Gastroesophageal sphincter (tissue), 4 donors: ENCODE results near the gene PRICKLE1. TPM values are rescaled to one million over a fixed set of nuclear protein-coding genes. Genes with fewer than 3 reads are reported as not detected.

Experiments used
- ATAC-seq: fragments of 150-250 bp; one replicate; pipeline ENCODE4 v1.9.1; 2016; ENCODE audit warnings: mild to moderate bottlenecking, moderate library complexity
- H3K27ac ChIP-seq, 4 donors: fragments of 200-600 bp; sonication (generic) in 3 of 4; 1 replicate in 3 of 4; 2 replicates in 1 of 4; pipeline ENCODE4 v1.5.1; 2016 to 2019
- H3K27me3 ChIP-seq: fragments of 200-600 bp; sonication (generic); one replicate; pipeline ENCODE4 v1.5.1; 2019
- H3K36me3 ChIP-seq, 2 donors: fragments of 200-600 bp; sonication (generic); one replicate each; pipeline ENCODE4 v1.5.1; 2019; ENCODE audit warnings: control low read depth in 1 of 2
- H3K4me1 ChIP-seq, 3 donors: fragments of 200-600 bp; sonication (generic); 1 replicate in 2 of 3; 2 replicates in 1 of 3; pipeline ENCODE4 v1.5.1; 2016 to 2019; ENCODE audit warnings: control low read depth in 2 of 3
- H3K4me3 ChIP-seq, 2 donors: fragments of 200-600 bp; sonication (generic); one replicate each; pipeline ENCODE4 v1.5.1; 2019; ENCODE audit warnings: mild to moderate bottlenecking in 1 of 2, moderate library complexity in 1 of 2
- H3K9me3 ChIP-seq, 3 donors: fragments of 200-600 bp; sonication (generic); one replicate each; pipeline ENCODE4 v1.5.1; 2017 to 2019; ENCODE audit warnings: control low read depth in 2 of 3
- CTCF ChIP-seq, 4 experiments: fragments of 200-600 bp in 2 of 4; fragments of 450-650 bp in 2 of 4; sonication (generic) in 1 of 4; IDR thresholded peaks; one replicate each; pipeline ENCODE4 v1.5.1; 2017 to 2019; ENCODE audit warnings: antibody characterized with exemption in 4 of 4, mild to moderate bottlenecking in 2 of 4, moderate library complexity in 2 of 4
- EP300 ChIP-seq: sonication (generic); formaldehyde crosslinking; IDR thresholded peaks from one replicate; pipeline ENCODE4 v1.6.1; 2017; ENCODE audit warnings: antibody characterized with exemption, mild to moderate bottlenecking
- POLR2A ChIP-seq, 2 donors: fragments of 450-650 bp; IDR thresholded peaks; one replicate each; pipeline ENCODE4 v1.6.1; 2017; ENCODE audit warnings: antibody characterized with exemption in 2 of 2, mild to moderate bottlenecking in 2 of 2, moderate library complexity in 1 of 2
- POLR2AphosphoS5 ChIP-seq: sonication (generic); formaldehyde crosslinking; IDR thresholded peaks from one replicate; pipeline ENCODE4 v1.6.1; 2017; ENCODE audit warnings: antibody characterized with exemption
- WGBS, 2 donors: methylation state at CpG; one replicate each; pipeline ENCODE4 v1.1.5; 2018; ENCODE audit warnings: low coverage in 1 of 2; 5-methylcytosine and 5-hydroxymethylcytosine counted together
- total RNA-seq, 4 donors: library from RNA; depleted of rRNA; stranded (reverse); fragments of >200 nt; gene quantifications; one replicate each; pipeline ENCODE4 v1.1.0, GENCODE V29; 2016

The PRICKLE1 gene
- total RNA-seq, 4 donors from 2014 or later, result 8.3 to 30.0 (median 23.3) TPM

- Histone ChIP-seq H3K27ac (no peak overlapping the region), H3K9me3 (no peaks in the 10 kb centered on the region), H3K4me1 (peaks cover 0 to 18% (median under 1%) of the 10 kb centered on the region in 3 donors), H3K27me3 (no peaks in the 10 kb centered on the region), H3K36me3 (no peaks in the 10 kb centered on the region), H3K4me3 (no peak overlapping the region)
- ATAC-seq, result peak; percentile 16
- 86 to 94% methylated on average over 2 of the region's 2 CpGs for WGBS, 2 donors
- TF ChIP-seq POLR2A (IDR thresholded peaks at IDR 0.05), result no peak
- TF ChIP-seq CTCF (IDR thresholded peaks at IDR 0.05), result no peak
- no peak for TF ChIP-seq POLR2AphosphoS5
- TF ChIP-seq EP300, result no peak
Observed at GRCh38 chr12:42570076-42570475, 19.5 kb downstream of the PRICKLE1 start.

DNA sequence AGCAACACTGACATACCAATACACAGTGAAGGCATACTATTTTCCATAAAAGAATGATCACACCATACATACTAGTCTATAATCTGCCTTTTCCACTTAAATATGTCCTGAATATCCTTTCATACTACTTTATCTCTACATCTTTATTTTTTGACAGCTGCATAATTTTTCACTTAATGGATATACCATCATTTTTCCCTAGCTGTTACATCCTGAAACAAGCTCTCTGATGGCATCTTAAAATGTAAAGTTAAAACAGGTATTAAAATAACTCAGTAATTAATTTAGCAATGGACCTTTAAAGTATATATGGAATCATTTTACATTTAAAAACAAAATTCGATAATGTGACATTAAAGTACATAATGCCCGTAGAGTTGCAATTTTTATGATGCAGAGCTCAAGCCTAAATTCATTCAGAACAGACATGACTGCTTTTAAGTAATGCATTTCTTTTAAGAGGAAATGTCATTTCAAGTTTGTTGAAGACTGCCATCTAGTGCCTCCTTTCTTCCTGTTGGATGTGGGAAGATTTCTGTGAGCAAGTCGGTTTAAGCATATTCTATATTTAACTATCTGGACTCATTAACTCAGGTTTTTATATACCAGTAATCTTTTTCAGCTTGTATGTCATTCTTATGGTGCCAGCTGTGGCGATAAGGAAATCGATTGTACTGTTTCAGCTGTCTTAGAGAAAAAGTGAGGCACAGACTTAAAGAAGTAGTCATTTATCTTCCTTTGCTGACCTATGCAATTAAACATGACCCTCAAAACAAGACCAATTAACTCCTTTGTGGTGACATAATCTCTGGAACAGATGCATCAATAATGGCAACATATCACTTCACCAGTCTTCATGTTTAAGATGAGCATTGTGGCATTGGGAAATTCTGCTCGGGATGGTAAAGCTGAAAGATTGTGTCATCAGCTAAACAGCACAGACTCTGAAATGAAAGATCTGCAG is 20.3 kb downstream of the PRICKLE1 start:
- Histone ChIP-seq H3K9me3 (no peaks in the 10 kb centered on the region), H3K36me3 (no peaks in the 10 kb centered on the region), H3K4me1 (peaks cover 0 to 18% (median 2%) of the 10 kb centered on the region in 3 donors), H3K4me3 (no peak overlapping the region), H3K27me3 (no peaks in the 10 kb centered on the region), H3K27ac (no peak overlapping the region)
- no peak for ATAC-seq
- TF ChIP-seq EP300 (no peak), CTCF (IDR thresholded peaks at IDR 0.05) (peak; percentile 48 to 62 (median 58))
- WGBS, 2 donors, result 7 to 10% methylated on average over 3 to 6 of the region's 6 CpGs

DNA sequence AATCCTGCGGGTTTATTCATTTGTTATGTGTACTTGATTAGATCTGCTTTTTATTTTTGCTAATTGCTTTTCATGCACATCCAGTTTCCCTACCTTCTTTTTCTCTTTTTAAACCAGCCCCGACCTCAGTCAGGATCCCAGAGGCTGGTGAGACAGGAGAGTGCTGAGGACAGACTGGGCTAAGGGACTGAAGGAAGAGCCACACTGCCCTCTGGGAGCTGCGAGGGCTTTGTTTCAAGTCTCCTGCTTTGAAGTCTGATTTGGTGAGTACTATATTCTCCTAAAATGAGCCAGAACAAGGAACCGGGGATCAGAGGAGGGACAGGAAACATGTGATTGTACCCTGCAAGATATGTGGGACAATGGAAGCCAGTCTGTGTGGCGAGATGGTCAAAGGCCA is 23.9 kb downstream of the PRICKLE1 start:
- TF ChIP-seq CTCF (IDR thresholded peaks at IDR 0.05), result peak in 1 of 4 experiments; percentile 22
- TF ChIP-seq POLR2AphosphoS5, result no peak
- WGBS, 2 donors, result 58 to 73% methylated on average over 2 to 5 of the region's 5 CpGs
- peak; percentile 53 for ATAC-seq
- peaks cover 2 to 28% (median 3%) of the 10 kb centered on the region in 3 donors for H3K4me1 ChIP-seq
- H3K9me3 ChIP-seq, result no peaks in the 10 kb centered on the region
- H3K36me3 ChIP-seq, result no peaks in the 10 kb centered on the region
- H3K4me3 ChIP-seq, result no peak overlapping the region
- H3K27ac ChIP-seq, result peak overlapping the region in 1 of 4 donors; percentile 28
- H3K27me3 ChIP-seq, result no peaks in the 10 kb centered on the region

- peak; percentile 38 for ATAC-seq
- WGBS, 2 donors, result 52 to 75% methylated on average over 2 of the region's 2 CpGs
- Histone ChIP-seq H3K27ac (peak overlapping the region in 2 of 4 donors; percentile 28 to 49), H3K36me3 (no peaks in the 10 kb centered on the region), H3K4me1 (peaks cover 2 to 28% (median 3%) of the 10 kb centered on the region in 3 donors), H3K9me3 (no peaks in the 10 kb centered on the region), H3K4me3 (no peak overlapping the region), H3K27me3 (no peaks in the 10 kb centered on the region)
- TF ChIP-seq EP300 (no peak), CTCF (IDR thresholded peaks at IDR 0.05) (no peak), POLR2AphosphoS5 (no peak), POLR2A (IDR thresholded peaks at IDR 0.05) (no peak)
Observed at GRCh38 chr12:42564996-42565395, 24.6 kb downstream of the PRICKLE1 start.

DNA sequence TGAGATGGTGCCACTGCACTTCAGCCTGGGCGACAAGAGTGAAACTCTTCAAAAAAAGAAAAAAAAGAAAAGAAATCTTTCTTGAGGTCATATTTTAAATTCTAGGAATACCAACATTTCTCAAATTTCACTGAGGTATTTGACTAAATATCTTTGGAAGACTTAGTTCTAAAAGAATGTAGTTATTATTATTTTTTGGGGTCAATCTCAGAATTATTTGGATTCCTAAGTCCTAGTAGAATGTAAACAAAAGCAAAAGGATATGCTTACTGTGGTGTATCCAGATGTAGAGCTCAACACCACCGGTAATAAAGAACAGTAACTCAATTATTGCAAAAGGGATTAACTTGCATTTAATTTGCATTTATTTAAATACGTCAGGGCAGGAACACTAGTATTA is 25.0 kb downstream of the PRICKLE1 start:
- WGBS, 2 donors, result 25 to 50% methylated on average over 2 to 3 of the region's 3 CpGs
- no peak for ATAC-seq
- peak overlapping the region in 1 of 4 donors; percentile 49 for H3K27ac ChIP-seq
- H3K27me3 ChIP-seq, result no peaks in the 10 kb centered on the region
- H3K4me3 ChIP-seq, result no peak overlapping the region
- no peaks in the 10 kb centered on the region for H3K36me3 ChIP-seq
- H3K9me3 ChIP-seq, result no peaks in the 10 kb centered on the region
- H3K4me1 ChIP-seq, result peaks cover 2 to 28% (median 3%) of the 10 kb centered on the region in 3 donors
- TF ChIP-seq CTCF (IDR thresholded peaks at IDR 0.05) (no peak), POLR2AphosphoS5 (no peak), EP300 (no peak), POLR2A (IDR thresholded peaks at IDR 0.05) (no peak)
